VCaP (cell line): ENCODE data around the gene HNRNPF.

Experiments used
- H3K27ac ChIP-seq: fragments of 450-650 bp; 2 replicates; pipeline ENCODE4 v1.5.1; 2017
- CTCF ChIP-seq: fragments of 450-650 bp; conservative IDR thresholded peaks from 2 replicates; pipeline ENCODE4 v1.5.1; 2017; ENCODE audit warnings: mild to moderate bottlenecking, moderate library complexity

HNRNPF gene

GRCh38 chr10:43354879-43355380 is 54.1 kb downstream of the HNRNPF start:
- TF ChIP-seq CTCF: no peak
- peak overlapping the region; percentile 91 for H3K27ac ChIP-seq

GRCh38 chr10:43354330-43354635 is 54.7 kb downstream of the HNRNPF start:
- peak overlapping the region; percentile 91 for H3K27ac ChIP-seq
- no peak for TF ChIP-seq CTCF

- TF ChIP-seq CTCF: no peak
Measured at GRCh38 chr10:43353495-43354329, 55.3 kb downstream of the HNRNPF start.

GRCh38 chr10:43352951-43353350 is 56.0 kb downstream of the HNRNPF start:
- no peak for TF ChIP-seq CTCF
- H3K27ac ChIP-seq: peak overlapping the region; percentile 91

More at GRCh38 chr10:43353495-43354329, 55.3 kb downstream of the HNRNPF start:
- H3K27ac ChIP-seq: peak overlapping the region; percentile 91

GRCh38 chr10:43351301-43351700 is 57.7 kb downstream of the HNRNPF start:
- TF ChIP-seq CTCF: no peak

GRCh38 chr10:43350686-43351085 is 58.3 kb downstream of the HNRNPF start:
- H3K27ac ChIP-seq: peak overlapping the region; percentile 91
- no peak for TF ChIP-seq CTCF

More at GRCh38 chr10:43351301-43351700, 57.7 kb downstream of the HNRNPF start:
- H3K27ac ChIP-seq: peak overlapping the region; percentile 91

- peak overlapping the region; percentile 91 for H3K27ac ChIP-seq
- no peak for TF ChIP-seq CTCF
Measured at GRCh38 chr10:43350156-43350555, 58.8 kb downstream of the HNRNPF start.
